Smooth muscle cell (in vitro differentiated cells): ENCODE measurements around the gene CARS2. TPM values are rescaled to one million over a fixed set of nuclear protein-coding genes. Genes with fewer than 3 reads are reported as not detected.

Source experiments
- DNase-seq: peaks from one replicate; lab custom pipeline; 2025; ENCODE audit not compliant: unreplicated experiment; lab: John Stamatoyannopoulos, UW
- H2AFZ ChIP-seq: fragments of 200-600 bp; sonication (generic); 2 replicates; pipeline ENCODE4 v1.6.0; 2016; ENCODE audit warnings: antibody characterized with exemption, low read depth, mild to moderate bottlenecking
- H3F3A ChIP-seq: fragments of 200-600 bp; sonication (generic); 2 replicates; pipeline ENCODE4 v1.6.0; 2017; ENCODE audit warnings: antibody characterized with exemption, low read depth
- H3K27ac ChIP-seq: fragments of 200-600 bp; sonication (generic); 2 replicates; pipeline ENCODE4 v1.5.1; 2016; ENCODE audit warnings: low read depth, mild to moderate bottlenecking
- H3K27me3 ChIP-seq: fragments of 200-600 bp; sonication (generic); 2 replicates; pipeline ENCODE4 v1.6.1; 2016; ENCODE audit warnings: low read depth, mild to moderate bottlenecking
- H3K36me3 ChIP-seq: fragments of 200-600 bp; sonication (generic); 2 replicates; pipeline ENCODE4 v1.5.1; 2016; ENCODE audit warnings: low read depth
- H3K4me1 ChIP-seq: fragments of 200-600 bp; sonication (generic); 2 replicates; pipeline ENCODE4 v1.5.1; 2016; ENCODE audit warnings: low read depth
- H3K4me2 ChIP-seq: fragments of 200-600 bp; sonication (generic); 2 replicates; pipeline ENCODE4 v1.6.0; 2016; ENCODE audit warnings: mild to moderate bottlenecking
- H3K4me3 ChIP-seq: fragments of 200-600 bp; sonication (generic); 2 replicates; pipeline ENCODE4 v1.5.1; 2016; ENCODE audit warnings: mild to moderate bottlenecking
- H3K79me2 ChIP-seq: fragments of 200-600 bp; sonication (generic); 2 replicates; pipeline ENCODE4 v1.6.0; 2016; ENCODE audit warnings: low read depth, mild to moderate bottlenecking
- H3K9ac ChIP-seq: fragments of 200-600 bp; sonication (generic); 2 replicates; pipeline ENCODE4 v1.6.0; 2016; ENCODE audit warnings: low read depth
- H3K9me3 ChIP-seq: fragments of 200-600 bp; sonication (generic); replicated peaks from 2 replicates; pipeline ENCODE4 v1.5.1; 2016; ENCODE audit warnings: low read depth
- H4K20me1 ChIP-seq: fragments of 200-600 bp; sonication (generic); 2 replicates; pipeline ENCODE4 v1.6.0; 2016; ENCODE audit warnings: low read depth
- WGBS: methylation state at CpG from one replicate; pipeline ENCODE4 v1.1.7; 2016; ENCODE audit warnings: low lambda C conversion rate; 5-methylcytosine and 5-hydroxymethylcytosine counted together
- polyA plus RNA-seq: library from polyadenylated mRNA; unstranded; fragments of >200 nt; fragmentation: Nextera tagmentation; extraction: Ambion mirVana; gene quantifications from 2 replicates; pipeline ENCODE4 v1.2.1, GENCODE V29; 2016
- total RNA-seq: library from RNA; depleted of rRNA; stranded (reverse); fragments of >200 nt; gene quantifications from 2 replicates; pipeline ENCODE4 v1.2.3, GENCODE V29; 2014
- TF ChIP-seq, protein P1 (sequence below): fragments of 200-600 bp; sonication (generic); IDR thresholded peaks from 2 replicates; pipeline ENCODE4 v1.5.1; 2017; ENCODE audit warnings: borderline replicate concordance, mild to moderate bottlenecking, antibody characterized with exemption; ENCODE audit not compliant: insufficient read depth, poor library complexity, severe bottlenecking

CARS2 gene
- total and polyA plus RNA-seq, 2 experiments from 2014 or later, result 37.5 to 71.7 TPM

GRCh38 chr13:110657196-110657595 lies 48.7 kb downstream of the CARS2 start:
- Histone ChIP-seq H3K79me2 (no peaks in the 10 kb centered on the region), H3K27ac (no peak overlapping the region), H3F3A (no peaks in the 10 kb centered on the region), H3K4me3 (no peak overlapping the region), H3K4me1 (no peaks in the 10 kb centered on the region), H3K4me2 (no peak overlapping the region), H2AFZ (no peak overlapping the region), H3K27me3 (no peaks in the 10 kb centered on the region), H3K9me3 (no peaks in the 10 kb centered on the region), H3K36me3 (peaks cover 9% of the 10 kb centered on the region), H4K20me1 (peaks cover 13% of the 10 kb centered on the region), H3K9ac (no peak overlapping the region)
- WGBS, result 99% methylated on average over 7 of the region's 7 CpGs
- TF ChIP-seq, protein P1, sequence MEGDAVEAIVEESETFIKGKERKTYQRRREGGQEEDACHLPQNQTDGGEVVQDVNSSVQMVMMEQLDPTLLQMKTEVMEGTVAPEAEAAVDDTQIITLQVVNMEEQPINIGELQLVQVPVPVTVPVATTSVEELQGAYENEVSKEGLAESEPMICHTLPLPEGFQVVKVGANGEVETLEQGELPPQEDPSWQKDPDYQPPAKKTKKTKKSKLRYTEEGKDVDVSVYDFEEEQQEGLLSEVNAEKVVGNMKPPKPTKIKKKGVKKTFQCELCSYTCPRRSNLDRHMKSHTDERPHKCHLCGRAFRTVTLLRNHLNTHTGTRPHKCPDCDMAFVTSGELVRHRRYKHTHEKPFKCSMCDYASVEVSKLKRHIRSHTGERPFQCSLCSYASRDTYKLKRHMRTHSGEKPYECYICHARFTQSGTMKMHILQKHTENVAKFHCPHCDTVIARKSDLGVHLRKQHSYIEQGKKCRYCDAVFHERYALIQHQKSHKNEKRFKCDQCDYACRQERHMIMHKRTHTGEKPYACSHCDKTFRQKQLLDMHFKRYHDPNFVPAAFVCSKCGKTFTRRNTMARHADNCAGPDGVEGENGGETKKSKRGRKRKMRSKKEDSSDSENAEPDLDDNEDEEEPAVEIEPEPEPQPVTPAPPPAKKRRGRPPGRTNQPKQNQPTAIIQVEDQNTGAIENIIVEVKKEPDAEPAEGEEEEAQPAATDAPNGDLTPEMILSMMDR, result no peak
- DNase-seq, result no peak

- no peak overlapping the region for H3K9ac ChIP-seq
- H3F3A ChIP-seq, result no peaks in the 10 kb centered on the region
- no peaks in the 10 kb centered on the region for H3K79me2 ChIP-seq
- H3K36me3 ChIP-seq, result no peaks in the 10 kb centered on the region
- no peak for DNase-seq
- no peak overlapping the region for H3K27ac ChIP-seq
- H3K4me2 ChIP-seq, result no peak overlapping the region
- no peaks in the 10 kb centered on the region for H3K27me3 ChIP-seq
- TF ChIP-seq, protein P1, result no peak
- 97% methylated on average over 14 of the region's 14 CpGs for WGBS
- H3K4me3 ChIP-seq, result no peak overlapping the region
- H3K4me1 ChIP-seq, result no peaks in the 10 kb centered on the region
- no peaks in the 10 kb centered on the region for H3K9me3 ChIP-seq
- no peak overlapping the region for H2AFZ ChIP-seq
- H4K20me1 ChIP-seq, result peaks cover 10% of the 10 kb centered on the region
These were observed 52.1 kb downstream of the CARS2 start for GRCh38 chr13:110653851-110654250.

DNA sequence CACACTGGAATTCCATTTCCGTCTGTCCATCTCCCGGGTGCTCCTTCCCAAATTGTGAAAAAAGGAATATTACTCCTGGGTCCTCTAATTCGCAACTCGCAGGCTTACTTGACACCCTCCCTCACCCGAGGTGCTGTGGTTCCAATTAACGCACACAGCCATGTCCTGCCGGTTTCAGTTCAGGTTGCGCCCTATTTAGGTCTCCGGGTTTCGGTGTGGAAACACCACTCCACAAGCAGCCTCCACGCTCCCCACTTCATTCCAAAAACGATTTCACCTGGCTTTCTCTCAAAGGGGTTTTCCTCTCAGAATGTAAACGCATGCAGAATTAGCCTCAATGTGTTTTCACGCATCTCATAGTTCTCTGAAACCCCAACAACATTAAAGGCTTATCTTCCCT lies 52.6 kb downstream of the CARS2 start:
- 93% methylated on average over 14 of the region's 14 CpGs for WGBS
- Histone ChIP-seq H3K36me3 (no peaks in the 10 kb centered on the region), H3F3A (no peaks in the 10 kb centered on the region), H3K27ac (no peak overlapping the region), H3K4me1 (no peaks in the 10 kb centered on the region), H3K79me2 (no peaks in the 10 kb centered on the region), H3K9ac (no peak overlapping the region), H4K20me1 (peaks cover 10% of the 10 kb centered on the region), H3K9me3 (no peaks in the 10 kb centered on the region), H3K4me3 (no peak overlapping the region), H2AFZ (no peak overlapping the region), H3K27me3 (no peaks in the 10 kb centered on the region), H3K4me2 (no peak overlapping the region)
- DNase-seq, result no peak
- TF ChIP-seq, protein P1, result no peak

DNA sequence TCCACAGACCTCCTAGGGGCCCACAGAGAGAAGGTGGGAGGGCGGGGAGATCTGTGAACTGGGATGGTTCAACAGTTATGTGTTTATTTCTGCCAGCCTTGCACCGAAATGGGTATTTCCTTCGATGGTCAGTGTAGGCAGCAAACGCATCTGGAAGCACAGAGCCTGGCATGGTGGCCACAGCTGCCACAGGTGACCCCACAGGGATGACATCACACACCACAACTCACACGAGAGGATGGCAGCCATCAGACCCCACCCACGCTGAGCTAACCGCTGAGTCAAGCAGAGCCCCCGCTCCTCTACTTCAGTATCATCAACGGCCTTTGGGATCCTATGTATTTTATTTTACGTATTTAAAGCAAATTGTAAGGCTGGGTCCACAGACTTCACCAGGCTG lies 53.2 kb downstream of the CARS2 start:
- Histone ChIP-seq H3K79me2 (no peaks in the 10 kb centered on the region), H3K36me3 (no peaks in the 10 kb centered on the region), H3K4me3 (no peak overlapping the region), H3K4me1 (no peaks in the 10 kb centered on the region), H3K27me3 (no peaks in the 10 kb centered on the region), H3K4me2 (no peak overlapping the region), H3K9me3 (no peaks in the 10 kb centered on the region), H2AFZ (no peak overlapping the region), H4K20me1 (peaks cover 10% of the 10 kb centered on the region), H3K9ac (no peak overlapping the region), H3K27ac (no peak overlapping the region), H3F3A (no peaks in the 10 kb centered on the region)
- no peak for DNase-seq
- 95% methylated on average over 10 of the region's 10 CpGs for WGBS
- TF ChIP-seq, protein P1, result no peak
